Measurements from ENCODE around the gene UGDH. TPM values are rescaled to one million over a fixed set of nuclear protein-coding genes. Genes with fewer than 3 reads are reported as not detected.
"Not testable (repeated sequence)": the region's sequence is repeated elsewhere in the genome, so short reads cannot be mapped to it uniquely, and the experiment has no call there.

Gene UGDH
- 84.4 and 86.7 TPM in 2 replicates for total RNA-seq

DNA sequence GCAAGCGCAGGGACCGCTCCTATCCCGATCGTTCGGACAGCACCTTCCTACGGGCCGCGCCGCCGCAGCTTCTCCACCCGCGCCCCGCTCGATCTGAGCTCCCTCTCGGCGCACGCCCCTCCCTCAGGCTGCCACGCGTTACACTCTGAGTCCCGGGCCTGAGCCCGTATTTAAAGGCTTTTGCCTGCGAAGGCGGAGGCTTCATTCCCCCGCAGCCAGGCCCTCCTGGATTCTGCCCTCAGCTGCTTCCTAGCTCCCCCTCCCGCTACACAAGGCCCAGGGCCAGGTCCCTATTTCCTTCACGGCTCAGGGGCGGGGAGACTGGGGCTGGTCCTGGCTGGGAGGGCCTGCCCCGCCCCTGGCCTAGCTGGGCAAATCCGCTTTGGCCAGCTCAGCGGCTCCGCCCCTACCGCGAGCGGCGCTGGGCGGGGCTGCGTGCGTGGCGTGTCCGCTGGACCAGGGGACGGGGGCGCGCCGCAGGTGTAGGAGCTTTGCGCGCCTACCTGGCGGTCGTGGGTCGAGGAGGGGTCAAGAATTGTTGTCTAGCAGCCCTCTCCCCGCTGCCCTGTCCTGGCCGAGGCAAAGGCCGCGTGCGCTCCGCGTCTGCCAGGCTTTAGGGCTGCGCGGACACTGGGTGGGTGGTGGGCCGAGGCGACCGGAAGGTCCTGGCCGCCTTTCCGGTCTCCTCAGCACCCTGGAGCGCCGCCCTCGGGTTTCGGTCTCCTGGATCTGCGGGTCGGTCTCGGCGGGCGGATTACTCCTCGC, at the start of gene UGDH:
UGDH (minus strand) TSS at position 144 of the 765 bp plus-strand sequence. CDS start 5,927 bp downstream, outside the sequence.
- peak; percentile 81 for DNase-seq (ENCODE audit: extremely low read depth, low read depth, low spot score)

DNA sequence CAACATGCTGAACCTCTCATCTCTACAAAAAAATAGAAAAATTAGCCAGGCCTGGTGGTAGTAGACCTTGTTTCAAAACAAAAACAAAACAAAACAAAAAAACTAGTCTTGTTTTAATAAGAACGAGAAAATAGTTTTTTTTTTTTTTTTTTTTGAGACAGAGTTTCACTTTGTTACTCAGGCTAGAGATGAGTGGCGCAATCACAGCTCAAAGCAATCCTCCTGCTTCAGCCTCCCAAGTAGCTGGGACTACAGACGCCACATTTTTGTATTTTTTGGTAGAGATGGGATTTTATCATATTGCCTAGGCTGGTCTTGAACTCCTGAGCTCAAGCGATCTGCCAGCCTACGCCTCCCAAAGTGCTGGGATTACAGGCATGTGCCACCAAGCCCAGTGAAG, 47.7 kb upstream of the UGDH start:
- no peak for DNase-seq (ENCODE audit: extremely low read depth, low read depth, low spot score)

DNA sequence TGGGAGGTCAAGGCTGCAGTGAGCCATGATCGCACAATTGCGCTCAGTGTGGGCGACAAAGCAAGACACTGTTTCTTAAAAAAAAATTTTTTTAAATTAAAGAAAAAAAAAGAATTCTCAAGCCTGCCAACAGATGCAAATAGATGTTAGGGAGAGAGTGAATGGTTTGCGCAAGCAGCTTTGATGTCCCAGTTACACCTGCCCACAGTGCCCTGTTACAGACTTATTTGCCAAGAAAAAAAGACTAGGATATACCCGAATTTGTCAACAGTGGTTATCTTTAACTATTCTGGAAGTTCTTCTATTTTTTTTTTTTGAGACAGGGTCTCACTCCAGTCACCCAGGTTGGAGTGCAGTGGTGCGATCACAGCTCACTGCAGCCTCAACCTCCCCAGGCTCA, 44.3 kb upstream of the UGDH start:
- no peak for DNase-seq (ENCODE audit: extremely low read depth, low read depth, low spot score)

DNA sequence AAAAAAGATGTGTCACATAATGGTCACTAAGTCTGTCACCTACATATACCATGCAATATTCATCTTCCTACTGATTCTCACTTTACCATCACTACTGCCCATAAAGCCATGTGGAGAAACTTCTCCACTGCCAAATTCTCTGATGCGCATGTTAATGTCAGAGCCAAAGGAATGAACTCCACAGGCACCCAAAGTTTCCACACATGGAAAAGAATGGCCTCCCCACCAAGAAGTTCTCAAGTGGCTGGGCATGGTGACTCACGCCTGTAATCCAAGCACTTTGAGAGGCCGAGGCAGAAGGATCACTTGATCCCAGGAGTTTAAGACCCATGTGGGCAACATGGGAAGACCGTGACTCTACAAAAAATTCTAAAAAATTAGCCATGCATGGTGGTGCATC, 43.8 kb upstream of the UGDH start:
- DNase-seq (ENCODE audit: extremely low read depth, low read depth, low spot score) = no peak

DNA sequence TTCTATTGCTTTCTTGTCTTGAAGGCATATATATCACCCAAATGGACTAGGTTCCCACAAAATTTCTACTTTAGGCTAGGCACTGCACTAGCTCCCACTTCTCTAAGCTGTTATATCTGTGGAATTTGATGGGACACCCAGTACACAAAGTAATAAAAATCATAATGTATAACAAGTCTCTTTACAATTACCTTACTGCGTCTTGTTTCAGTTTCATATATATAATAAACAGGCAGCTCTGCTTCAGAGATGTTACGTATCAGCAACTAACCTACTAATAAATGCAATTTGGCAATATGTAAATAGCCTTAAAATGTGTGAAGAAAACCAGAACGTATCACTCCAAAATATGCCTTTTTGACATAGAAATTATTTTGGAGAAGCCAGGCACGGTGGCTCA, 42.0 kb upstream of the UGDH start:
- no peak for DNase-seq (ENCODE audit: extremely low read depth, low read depth, low spot score)

DNA sequence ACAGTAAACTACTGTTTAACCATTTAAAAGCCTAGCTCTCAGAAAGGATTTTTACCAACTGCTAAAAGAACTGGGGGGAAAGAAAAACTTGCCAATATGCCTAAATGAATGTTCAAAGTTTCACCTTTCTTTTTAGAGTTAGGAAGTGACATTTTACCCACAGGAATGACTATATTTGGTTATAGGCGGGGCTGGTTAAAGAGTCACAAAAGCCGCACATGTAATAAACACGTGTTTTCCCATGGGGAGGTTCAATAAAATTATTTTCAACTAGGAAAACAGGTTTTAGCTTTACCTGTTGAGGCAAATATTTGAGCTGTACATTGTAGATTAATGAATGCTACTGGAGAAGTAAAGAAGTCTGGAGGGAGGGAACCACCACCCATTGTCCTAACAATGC, 41.6 kb upstream of the UGDH start:
- no peak for DNase-seq (ENCODE audit: extremely low read depth, low read depth, low spot score)

DNA sequence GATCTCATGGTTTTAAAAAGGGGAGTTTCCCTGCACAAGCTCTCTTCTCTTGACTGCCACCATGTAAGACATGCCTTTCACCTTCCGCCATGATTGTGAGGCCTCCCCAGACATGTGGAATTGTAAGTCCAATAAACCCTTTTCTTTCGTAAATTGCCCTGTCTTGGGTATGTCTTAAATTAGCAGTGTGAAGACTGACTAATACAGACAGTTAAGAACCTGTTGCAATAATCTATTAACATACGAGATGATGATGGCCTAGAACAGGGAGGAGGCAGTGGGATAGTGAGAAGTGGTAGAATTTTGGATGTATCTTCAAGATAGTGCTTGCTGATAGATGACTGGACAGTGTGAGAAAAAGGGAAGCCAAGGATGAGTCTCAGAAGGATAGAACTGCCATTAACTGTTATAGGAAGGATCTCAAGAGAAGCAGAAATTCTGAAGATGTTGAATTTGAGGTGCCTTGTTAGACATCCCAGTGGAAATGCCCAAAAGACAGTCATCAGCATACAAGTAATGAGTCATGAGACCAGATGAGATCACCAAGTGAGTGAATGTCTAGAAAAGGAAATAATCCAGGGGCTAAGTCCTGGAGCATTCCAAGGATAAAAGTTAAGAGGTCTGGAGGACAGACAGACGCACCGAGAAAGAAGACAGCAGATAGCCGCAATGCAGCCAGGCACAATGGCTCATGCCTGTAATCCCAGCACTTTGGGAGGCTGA, 38.8 kb upstream of the UGDH start:
- DNase-seq (ENCODE audit: extremely low read depth, low read depth, low spot score) = peak; percentile 18

DNA sequence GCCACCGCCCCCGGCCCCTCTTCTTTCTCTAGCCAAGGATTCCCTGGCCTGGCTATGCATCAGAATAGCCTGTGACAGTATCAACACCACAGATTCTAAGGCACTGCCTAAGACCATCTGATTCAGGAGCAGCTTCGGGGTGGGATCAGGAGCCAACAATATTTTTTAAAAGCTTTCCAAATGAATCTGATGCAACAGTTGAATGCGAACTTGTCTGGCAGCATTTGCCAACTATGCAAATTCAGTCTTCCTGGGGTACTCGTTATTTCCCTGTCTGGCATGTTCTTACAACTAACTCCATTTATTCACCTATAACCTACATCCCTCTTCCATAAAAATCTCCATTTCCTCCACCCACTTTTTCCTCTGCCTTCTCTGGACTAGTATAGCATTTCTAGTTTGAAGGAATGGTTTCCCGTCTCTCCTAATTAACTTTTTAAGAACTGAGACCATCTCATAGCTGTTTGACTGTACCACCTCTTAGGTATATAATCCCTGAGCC, 36.2 kb upstream of the UGDH start:
- DNase-seq (ENCODE audit: extremely low read depth, low read depth, low spot score) = no peak

DNA sequence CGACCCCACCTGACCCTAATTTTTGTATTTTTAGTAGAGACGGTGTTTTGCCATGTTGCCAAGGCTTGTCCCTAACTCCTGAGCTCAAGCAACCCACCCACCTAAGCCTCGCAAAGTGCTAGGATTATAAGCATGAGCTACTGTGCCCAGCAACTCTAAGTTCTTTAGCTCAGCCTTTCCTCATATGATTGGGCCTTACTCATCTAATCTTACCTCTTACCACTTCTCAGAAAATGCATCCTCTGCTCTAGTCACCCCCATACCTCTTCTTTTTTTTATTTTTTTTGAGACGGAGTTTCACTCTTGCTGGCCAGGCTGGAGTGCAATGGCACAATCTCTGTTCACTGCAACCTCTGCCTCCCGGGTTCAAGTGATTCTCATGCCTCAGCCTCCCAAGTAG, 35.6 kb upstream of the UGDH start:
- DNase-seq (ENCODE audit: extremely low read depth, low read depth, low spot score) = no peak

DNA sequence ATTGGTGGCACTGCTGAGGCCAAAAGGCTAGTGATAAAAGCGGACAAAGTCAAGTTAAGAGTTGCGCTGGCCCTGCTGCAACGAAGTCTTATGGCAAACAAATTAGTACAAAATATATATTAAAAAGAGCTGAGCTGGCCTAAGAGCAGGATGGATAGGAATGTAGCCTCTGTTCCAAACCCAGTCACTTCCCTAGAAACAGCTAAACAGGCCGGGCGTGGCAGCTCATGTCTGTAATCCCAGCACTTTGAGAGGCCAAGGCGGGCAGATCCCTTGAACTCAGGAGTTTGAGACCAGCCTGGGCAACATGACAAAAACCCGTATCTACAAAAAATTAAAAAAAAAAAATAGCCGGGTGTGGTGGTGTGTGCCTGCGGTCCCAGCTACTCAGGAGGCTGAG, 32.4 kb upstream of the UGDH start:
- no peak for DNase-seq (ENCODE audit: extremely low read depth, low read depth, low spot score)

DNA sequence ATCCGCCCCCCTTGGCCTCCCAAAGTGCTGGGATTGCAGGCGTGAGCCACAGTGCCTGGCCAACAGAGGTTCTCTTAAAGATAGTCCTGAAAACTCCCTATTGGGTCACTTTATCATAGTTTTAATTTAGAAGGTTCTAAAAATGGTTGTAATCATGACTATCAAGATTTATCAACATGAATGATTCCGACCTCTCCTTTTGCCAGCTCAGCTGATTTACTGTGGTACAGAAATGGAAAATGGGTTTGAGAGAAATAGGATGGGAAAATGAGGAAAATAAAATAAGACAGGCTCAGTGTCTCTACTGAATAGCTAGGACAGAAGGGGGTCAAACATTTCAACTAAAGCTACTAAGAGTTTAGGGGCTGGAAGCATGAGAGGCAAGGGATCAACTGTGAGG, 28.2 kb upstream of the UGDH start:
- no peak for DNase-seq (ENCODE audit: extremely low read depth, low read depth, low spot score)

DNA sequence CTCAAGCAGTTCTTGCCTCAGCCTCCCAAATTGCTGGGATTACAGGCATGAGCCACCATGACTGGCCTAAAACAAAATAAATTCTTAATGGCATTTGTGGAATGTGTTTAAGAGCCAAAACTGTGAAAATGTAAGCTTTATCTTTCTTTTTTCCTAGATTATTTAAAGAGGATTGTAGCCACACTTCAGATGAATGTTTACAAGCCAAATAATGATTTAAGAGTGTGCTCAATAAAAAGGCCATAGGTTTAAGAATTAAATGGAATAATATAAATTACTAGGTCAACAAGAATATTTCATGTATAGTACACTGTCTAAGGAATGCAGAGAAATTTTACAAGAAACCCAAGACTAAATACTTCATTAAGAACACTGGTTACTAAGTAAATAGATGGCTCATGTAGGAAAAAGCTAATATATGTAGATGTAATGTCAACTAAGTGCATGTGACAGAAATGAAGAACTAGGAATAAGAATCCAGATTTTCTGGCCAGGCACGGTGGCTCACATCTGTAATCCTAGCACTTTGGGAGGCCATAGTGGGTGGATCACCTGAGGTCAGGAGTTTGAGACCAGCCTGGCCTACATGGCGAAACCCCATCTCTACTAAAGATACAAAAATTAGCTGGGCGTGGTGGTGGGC, 21.3 kb upstream of the UGDH start:
- DNase-seq (ENCODE audit: extremely low read depth, low read depth, low spot score) = no peak

DNA sequence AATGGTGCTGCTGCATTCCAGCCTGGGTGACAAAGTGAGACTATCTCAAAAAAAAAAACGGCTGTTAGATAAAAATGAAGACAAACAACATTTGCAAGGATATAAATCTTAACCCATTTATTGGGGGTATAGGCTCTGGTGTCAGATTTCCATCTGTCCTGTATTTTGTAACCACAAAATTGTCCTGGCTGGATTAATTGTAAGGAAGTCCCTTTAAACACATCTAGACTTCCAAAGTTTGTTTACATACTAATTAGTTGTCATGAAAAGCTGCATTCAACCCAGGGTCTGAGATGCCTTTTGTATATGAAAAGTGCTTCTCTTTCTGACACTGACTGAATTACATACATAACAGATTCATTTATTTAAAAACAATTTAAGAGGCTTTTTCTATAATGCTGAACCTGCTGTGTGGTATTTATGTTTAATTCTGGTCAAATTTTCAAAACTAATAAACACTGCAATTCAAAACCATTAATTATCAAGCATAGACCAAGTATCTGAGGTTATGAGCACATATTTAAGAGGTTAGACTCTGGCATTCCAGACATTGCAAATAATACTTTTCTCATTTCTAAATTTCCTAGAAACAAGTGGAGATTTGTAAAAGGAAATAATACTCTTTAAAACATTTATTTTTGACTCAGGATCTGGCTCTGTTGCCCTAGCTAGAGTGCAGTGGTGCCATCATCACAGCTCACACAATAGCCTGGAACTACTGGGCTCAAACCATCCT, 17.5 kb upstream of the UGDH start:
- no peak for DNase-seq (ENCODE audit: extremely low read depth, low read depth, low spot score)

DNA sequence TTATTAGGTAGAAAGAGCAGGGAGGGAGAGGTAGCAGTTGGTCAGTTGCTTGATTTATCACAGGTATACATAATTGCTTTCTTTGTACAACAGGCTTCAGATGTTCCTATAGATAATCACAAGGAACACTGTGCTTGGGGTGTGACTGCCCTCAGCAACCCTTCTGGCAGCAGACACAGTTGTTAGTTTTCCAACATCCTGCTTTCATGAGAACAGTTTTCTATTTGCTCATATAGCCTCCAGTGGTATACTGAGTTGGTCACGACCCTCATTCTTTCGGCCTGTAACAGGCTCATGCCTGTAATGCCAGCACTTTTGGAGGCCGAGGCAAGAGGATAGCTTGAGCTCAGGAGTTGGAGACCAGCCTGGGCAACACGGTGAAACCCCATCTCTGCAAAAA, 16.8 kb upstream of the UGDH start:
- DNase-seq (ENCODE audit: extremely low read depth, low read depth, low spot score) = not testable (repeated sequence)

DNA sequence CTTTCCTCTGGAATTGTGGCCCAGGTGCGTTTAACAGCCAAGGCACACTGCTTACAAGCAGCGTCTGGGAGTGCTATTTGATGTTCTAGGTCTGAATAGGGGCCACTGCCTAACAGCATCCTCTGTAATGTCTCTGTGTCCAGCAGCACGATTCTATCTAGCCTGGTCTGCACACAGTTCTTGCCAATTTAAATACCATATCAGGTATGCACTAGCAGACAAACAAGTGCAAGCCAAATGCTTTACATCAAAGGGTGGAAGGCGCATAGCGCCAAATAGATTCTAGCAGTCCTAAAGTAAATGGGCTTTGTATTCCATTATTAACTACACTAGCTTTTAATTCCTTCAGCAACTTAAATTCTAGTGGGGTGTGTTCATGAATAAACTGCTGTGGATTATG, 15.8 kb upstream of the UGDH start:
- no peak for DNase-seq (ENCODE audit: extremely low read depth, low read depth, low spot score)

DNA sequence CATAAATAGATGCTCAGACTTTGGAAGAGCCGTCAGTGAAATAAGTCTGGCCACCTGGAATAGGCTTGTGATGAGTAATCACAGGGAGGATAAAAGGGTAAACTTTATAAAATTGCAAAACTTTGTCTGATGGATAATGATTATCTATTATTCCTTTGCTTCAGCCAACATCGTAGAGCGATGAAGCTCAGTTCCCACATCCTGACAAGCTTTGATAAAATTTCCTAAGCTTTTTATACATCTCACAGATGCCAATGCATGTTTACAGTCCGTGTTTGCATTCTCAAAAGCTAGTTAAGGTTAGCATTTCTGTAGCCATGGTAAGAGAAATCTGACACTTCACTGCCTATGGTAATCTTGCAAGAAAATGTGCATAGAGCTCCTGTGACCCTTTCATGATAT, 15.4 kb upstream of the UGDH start:
- no peak for DNase-seq (ENCODE audit: extremely low read depth, low read depth, low spot score)

DNA sequence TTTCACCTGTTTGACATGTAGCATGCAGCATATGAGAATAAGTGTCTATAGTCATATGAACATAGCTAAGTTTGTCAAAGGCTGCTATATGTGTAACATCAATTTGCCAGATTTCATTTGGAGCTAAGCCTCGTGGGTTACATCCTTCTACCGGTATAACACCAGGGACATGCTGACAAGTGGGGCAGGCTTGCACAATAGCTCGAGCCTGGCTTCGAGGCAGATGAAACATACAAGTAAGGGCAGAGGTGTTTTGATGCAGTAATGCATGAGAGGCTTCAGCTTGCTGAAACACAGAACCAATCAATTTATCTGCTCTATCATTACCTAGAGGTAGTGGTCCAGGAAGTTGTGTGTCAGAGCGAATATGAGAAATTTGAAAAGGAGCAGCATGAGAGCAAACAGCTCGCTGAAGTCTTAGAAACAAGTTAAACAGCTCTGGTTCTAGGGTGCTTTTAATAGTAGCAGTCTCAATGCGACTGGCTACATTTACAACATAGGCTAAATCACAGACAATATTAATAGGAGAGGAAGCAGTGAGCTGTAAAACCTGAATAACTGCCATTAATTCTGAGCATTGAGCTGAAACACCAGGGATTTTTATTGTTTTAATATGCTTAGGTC, 14.9 kb upstream of the UGDH start:
- DNase-seq (ENCODE audit: extremely low read depth, low read depth, low spot score) = no peak

DNA sequence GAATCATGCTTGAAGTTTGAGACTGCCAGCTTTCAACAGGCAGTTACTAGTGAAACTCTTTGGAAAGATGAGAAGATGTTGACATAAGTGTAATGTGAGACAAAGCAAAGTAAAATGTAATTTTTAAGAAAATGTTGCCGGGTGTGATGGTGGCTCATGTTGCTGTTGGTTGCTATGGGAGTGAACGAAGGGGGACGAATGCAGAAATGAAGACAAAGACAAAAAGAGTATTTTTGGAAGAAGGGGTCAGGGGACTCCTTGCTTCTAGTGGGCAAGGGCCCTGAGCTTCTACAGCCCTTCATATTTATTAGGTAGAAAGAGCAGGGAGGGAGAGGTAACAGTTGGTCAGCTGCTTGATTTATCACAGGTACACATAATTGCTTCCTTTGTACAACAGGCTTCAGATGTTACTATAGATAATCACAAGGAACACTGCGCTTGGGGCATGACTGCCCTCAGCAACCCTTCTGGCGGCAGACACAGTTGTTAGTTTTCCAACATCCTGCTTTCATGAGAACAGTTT, 11.9 kb upstream of the UGDH start:
- no peak for DNase-seq (ENCODE audit: extremely low read depth, low read depth, low spot score)

DNA sequence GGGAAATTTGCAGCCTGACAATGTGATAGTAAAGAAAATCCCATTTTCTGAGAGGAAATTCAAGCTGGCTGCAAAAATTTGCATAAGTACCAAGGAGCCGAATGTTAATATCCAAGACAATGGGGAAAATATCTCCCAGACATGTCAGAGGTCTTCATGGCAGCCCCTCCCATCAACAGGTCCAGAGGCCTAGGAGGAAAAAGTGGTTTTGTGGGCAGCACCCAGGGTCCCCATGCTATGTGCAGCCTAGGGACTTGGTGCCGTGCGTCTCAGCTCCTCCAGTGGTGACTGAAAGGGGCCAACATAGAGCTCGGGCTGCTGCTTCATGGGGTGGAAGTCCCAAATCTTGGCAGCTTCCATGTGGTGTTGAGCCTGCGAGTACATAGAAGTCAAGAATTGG, 6.3 kb upstream of the UGDH start:
- DNase-seq (ENCODE audit: extremely low read depth, low read depth, low spot score) = no peak

DNA sequence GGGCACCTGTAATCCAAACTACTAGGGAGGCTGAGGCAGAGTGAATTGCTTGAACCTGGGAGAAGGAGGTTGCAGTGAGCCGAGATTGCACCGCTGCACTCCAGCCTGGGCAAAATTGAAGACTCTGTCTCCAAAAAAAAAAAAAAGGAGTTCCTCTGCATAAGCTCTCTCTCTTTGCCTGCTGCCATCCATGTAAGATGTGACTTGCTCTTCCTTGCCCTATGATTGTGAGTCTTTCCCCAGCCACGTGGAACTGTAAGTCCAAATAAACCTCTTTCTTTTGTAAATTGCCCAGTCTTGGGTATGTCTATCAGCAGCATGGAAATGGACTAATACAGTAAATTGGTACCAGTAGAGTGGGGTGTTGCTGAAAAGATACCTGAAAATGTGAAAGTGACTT, 5.0 kb upstream of the UGDH start:
- DNase-seq (ENCODE audit: extremely low read depth, low read depth, low spot score) = not testable (repeated sequence)

All from glomerular endothelial cell (primary cell).